ENCODE results near the gene ZNF646. TPM values are rescaled to one million over a fixed set of nuclear protein-coding genes. Genes with fewer than 3 reads are reported as not detected.

Gene ZNF646
- total RNA-seq, 1 donor from 2014 or later, result 18.4 TPM

GRCh38 chr16:31043352-31043751 lies 30.9 kb upstream of the ZNF646 start:
- Mint-ChIP-seq H3K27me3 (ENCODE audit: unreplicated experiment) (no peaks in the 10 kb centered on the region), H3K9me3 (ENCODE audit: unreplicated experiment) (no peaks in the 10 kb centered on the region), H3K27ac (ENCODE audit: unreplicated experiment) (no peak overlapping the region), H3K36me3 (ENCODE audit: unreplicated experiment) (peaks cover 18% of the 10 kb centered on the region), H3K4me3 (ENCODE audit: unreplicated experiment) (no peak overlapping the region), H3K4me1 (ENCODE audit: unreplicated experiment) (no peaks in the 10 kb centered on the region)
- no peak for DNase-seq (ENCODE audit: extremely low spot score, unreplicated experiment)
- TF ChIP-seq CTCF (IDR thresholded peaks at IDR 0.05), result no peak

GRCh38 chr16:31043898-31044481 lies 30.2 kb upstream of the ZNF646 start:
- H3K27ac Mint-ChIP-seq (ENCODE audit: unreplicated experiment), result no peak overlapping the region
- no peaks in the 10 kb centered on the region for H3K9me3 Mint-ChIP-seq (ENCODE audit: unreplicated experiment)
- H3K4me3 Mint-ChIP-seq (ENCODE audit: unreplicated experiment), result no peak overlapping the region
- H3K27me3 Mint-ChIP-seq (ENCODE audit: unreplicated experiment), result no peaks in the 10 kb centered on the region
- no peak for TF ChIP-seq CTCF (IDR thresholded peaks at IDR 0.05)
- no peaks in the 10 kb centered on the region for H3K4me1 Mint-ChIP-seq (ENCODE audit: unreplicated experiment)
- peaks cover 13% of the 10 kb centered on the region for H3K36me3 Mint-ChIP-seq (ENCODE audit: unreplicated experiment)
- DNase-seq (ENCODE audit: extremely low spot score, unreplicated experiment), result no peak

GRCh38 chr16:31050280-31051030 lies 23.8 kb upstream of the ZNF646 start:
- H3K27ac Mint-ChIP-seq (ENCODE audit: unreplicated experiment), result no peak overlapping the region
- H3K36me3 Mint-ChIP-seq (ENCODE audit: unreplicated experiment), result no peaks in the 10 kb centered on the region
- H3K4me1 Mint-ChIP-seq (ENCODE audit: unreplicated experiment), result peaks cover 13% of the 10 kb centered on the region
- H3K9me3 Mint-ChIP-seq (ENCODE audit: unreplicated experiment), result no peaks in the 10 kb centered on the region
- no peaks in the 10 kb centered on the region for H3K27me3 Mint-ChIP-seq (ENCODE audit: unreplicated experiment)
- no peak overlapping the region for H3K4me3 Mint-ChIP-seq (ENCODE audit: unreplicated experiment)
- no peak for TF ChIP-seq CTCF (IDR thresholded peaks at IDR 0.05)
- DNase-seq (ENCODE audit: extremely low spot score, unreplicated experiment), result no peak

GRCh38 chr16:31052114-31052513 lies 22.1 kb upstream of the ZNF646 start:
- Mint-ChIP-seq H3K4me3 (ENCODE audit: unreplicated experiment) (no peak overlapping the region), H3K9me3 (ENCODE audit: unreplicated experiment) (no peaks in the 10 kb centered on the region), H3K27me3 (ENCODE audit: unreplicated experiment) (no peaks in the 10 kb centered on the region), H3K36me3 (ENCODE audit: unreplicated experiment) (no peaks in the 10 kb centered on the region), H3K27ac (ENCODE audit: unreplicated experiment) (peak overlapping the region; percentile 86), H3K4me1 (ENCODE audit: unreplicated experiment) (peaks cover 13% of the 10 kb centered on the region)
- no peak for TF ChIP-seq CTCF (IDR thresholded peaks at IDR 0.05)
- no peak for DNase-seq (ENCODE audit: extremely low spot score, unreplicated experiment)

- Mint-ChIP-seq H3K4me3 (ENCODE audit: unreplicated experiment) (no peak overlapping the region), H3K36me3 (ENCODE audit: unreplicated experiment) (no peaks in the 10 kb centered on the region), H3K27me3 (ENCODE audit: unreplicated experiment) (no peaks in the 10 kb centered on the region), H3K4me1 (ENCODE audit: unreplicated experiment) (peaks cover 13% of the 10 kb centered on the region), H3K27ac (ENCODE audit: unreplicated experiment) (no peak overlapping the region), H3K9me3 (ENCODE audit: unreplicated experiment) (no peaks in the 10 kb centered on the region)
- DNase-seq (ENCODE audit: extremely low spot score, unreplicated experiment), result no peak
- TF ChIP-seq CTCF (IDR thresholded peaks at IDR 0.05), result no peak
Measured at GRCh38 chr16:31055613-31056012, 18.6 kb upstream of the ZNF646 start.

Measured in osteocyte (in vitro differentiated cells).